GM21447 (cell line): ENCODE results near the gene U2AF1L4.

Source experiments
- ATAC-seq: cut with Tn5 transposase; IDR thresholded peaks from one replicate; pipeline ENCODE4 v1.9.1; 2021; ENCODE audit not compliant: unreplicated experiment

U2AF1L4 gene

DNA sequence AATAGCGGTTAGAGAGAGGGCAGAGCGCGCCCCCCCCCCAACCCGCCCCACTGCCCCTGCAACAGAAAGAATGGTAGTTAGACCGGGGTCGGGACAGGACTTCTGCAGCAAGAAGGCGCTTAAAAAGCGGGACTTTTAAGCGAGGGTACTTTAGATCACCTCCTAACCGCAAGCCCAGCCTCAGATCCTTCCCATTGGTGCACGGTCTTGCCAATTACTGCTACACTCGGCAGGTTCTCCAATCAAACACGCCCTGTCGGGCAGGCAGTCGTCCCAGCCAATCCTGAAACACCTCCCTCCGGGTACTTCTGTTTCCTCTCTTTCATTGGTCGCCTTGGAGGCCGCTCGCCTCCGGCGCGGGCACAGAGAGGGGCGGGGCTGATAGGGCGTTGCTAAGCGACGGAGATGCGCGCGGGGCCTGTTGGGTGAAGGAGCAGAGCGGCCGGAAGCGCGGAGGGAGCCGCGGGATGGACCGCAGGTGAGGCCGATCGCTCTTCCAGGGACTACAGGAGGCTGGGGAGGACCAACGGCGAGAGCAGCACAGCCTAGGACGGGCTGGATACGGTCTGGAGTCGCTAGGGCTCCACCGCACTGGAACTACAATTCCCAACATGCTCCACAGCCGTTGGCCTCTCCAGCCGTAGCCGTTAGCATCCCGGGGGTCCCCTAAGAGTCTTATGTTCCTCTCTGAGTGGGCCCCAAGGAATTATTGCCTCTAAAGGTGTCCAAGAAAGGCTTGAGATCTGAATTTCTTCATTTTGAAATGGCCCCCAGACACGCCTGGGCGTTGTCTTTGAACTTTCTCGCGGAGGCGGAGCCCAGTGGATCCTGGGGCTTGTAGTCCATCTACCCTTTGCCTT is 12.8 kb upstream of the U2AF1L4 start, which contains the start of gene PROSER3:
Gene PROSER3, plus strand, starts transcription at position 428 of the 860 bp plus-strand sequence. Its CDS starts 40 bp downstream, at position 468.
- peak; percentile 97 for ATAC-seq

DNA sequence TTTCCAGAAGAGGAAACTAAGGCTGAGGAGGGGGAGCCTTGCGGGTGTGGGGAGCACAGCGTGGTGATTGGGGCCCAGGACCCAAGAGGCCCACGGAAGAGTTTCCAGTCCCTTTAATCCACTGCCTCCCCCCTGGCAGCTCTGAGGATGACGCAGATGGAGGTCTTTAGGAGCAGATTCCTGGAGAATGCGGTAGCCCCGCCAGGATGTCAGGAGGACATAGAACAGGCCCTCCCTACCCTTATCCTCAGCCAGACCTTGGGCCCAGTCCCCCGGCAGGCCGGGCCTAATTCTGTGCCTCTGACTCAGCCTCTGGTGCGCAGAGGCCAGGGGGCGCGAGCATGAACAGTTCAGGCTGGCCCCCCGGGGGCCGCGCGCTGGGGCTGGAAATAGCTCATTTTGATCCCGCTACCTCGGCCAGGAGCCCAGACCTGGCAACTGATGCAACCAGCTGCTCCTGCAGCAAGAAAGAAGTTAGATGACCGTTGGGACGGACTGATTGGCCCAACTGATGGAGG is 12.1 kb upstream of the U2AF1L4 start:
- no peak for ATAC-seq

DNA sequence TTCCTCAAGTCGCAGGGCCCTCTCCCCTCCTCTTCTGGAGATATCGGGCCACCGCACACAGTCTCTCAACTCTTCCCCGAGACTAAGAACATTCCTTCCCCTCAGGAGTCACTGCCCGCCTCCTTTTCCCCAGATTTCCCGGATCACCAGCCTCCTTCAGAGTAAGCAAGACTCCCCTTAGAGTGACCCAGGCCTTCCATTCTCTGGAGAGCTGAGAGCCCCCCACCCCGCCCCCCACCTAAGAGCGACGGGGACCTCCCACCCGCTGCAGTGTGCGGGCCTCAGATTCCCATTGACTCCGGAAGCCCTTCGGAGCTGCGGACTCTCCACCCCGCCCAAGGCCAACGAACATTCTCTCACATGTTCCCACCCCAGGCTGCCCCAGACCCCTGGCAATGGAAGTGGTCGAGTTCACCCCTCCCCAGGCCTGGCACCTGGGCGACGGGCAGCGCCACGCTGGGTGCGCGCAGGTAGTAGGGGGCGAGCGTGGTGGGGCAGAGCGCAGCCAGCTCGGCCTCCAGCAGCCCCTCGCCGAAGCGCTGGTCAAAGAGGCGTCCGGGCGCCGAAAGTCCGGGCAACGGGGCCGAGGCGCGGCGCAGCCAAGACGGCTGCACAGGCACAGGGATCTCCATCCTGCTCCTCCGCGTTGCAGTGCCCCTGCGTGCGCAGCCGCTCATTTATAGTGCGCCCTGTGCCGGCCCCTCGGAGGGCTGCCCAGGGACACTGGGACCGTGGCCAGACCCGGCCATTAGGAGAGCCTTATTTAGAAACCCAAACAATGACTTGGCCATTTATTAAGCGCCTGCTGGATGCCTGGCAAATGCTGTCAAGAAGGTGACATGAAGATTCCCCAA is 11.4 kb upstream of the U2AF1L4 start, which contains the start of gene HSPB6:
Gene HSPB6, minus strand, starts transcription at position 653 of the 854 bp plus-strand sequence. Its CDS starts 21 bp downstream, at position 632.
- ATAC-seq = no peak

DNA sequence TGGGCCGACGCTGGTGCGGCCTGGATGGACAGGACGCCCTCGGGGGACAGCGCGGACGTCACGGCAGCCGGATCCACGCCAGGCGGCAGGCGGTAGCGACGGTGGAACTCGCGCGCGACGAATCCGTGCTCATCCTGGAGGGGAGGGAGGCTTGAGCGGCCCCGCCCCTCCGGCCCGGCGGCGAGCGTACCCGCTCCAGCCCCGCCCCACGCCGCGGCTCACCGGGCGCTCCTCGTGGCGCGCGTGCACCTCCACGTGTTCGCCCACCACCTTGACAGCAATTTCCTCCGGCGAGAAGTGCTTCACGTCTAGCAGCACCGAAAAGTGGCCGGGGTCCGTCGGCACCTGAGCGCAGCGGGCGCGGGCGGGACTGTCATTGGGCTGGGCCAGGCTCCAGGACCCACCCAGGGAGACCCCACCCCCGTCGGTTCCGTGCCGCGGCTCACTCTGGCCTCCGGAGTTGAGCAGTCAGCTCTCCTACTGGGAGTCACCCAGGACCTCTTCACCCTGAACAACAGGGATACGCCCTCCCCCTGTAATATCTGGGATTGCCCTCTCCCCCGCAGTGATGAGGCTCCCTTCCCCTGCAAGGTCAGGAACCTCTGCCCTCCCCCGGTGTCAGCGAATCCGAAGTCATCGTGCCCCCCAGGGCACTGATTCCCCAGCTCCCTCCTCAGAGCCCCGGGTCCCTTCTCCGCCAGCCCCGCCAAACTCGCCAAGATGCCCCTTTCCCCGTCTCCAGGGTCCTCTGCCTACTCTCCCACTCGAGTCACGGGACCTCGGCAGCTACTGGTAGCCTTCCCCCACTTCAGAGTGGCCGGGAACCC is 10.5 kb upstream of the U2AF1L4 start:
- no peak for ATAC-seq

DNA sequence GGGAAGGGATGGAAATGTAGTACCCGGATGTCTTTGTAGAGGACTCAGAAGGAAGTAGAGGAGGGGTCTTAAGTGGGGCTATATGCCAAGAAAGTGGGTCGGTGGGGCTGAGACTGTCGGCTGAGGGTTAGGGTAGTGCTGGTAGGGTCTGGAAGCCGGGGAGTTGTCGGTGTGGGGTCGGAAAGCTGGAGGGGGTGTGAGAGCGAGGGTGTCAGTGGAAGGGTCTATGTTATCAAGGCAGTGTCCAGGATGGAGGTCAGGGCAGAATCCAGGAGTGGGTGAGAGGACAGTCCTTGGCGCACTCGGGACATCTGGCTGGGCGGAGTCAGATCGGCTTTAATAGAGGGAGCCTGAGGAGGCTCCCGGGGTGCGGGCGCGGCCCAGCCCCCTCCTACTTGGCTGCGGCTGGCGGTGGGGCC is 9.9 kb upstream of the U2AF1L4 start:
- no peak for ATAC-seq

DNA sequence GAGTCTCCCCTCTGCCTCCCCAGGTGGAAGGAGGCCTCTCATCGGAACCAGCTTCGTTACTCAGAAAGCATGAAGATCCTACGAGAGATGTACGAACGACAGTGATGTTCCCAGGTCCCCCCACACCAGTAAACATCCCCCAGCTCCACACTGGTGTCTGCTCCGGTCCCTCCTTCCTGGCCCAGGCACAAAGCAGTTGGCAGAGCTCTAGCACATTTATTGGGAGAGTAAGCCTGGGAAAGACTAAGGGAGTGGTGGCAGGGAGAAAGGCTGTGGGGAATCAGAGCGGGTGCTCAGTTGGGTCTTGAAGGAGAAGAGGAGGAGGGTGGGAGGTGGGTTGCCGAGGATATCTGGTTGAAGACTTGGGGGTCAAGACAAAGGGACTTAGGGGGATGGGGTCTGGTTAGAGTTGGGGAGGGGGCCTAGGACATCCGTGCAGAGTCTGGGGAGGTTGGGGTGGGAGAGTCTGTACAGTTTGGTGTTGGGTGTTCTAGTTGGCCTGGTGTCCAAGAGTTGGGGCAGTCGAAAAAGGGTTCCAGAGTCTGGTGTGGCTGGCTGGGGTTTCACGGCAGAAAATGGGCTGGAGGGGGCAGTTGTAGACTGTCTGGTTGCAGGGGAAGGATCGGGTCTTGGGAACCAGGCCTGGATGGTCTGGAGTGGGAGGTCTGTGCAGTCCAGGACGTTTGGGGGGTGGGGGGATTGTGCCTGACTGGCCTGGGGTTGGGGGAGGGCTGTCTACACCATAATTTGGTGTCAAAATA is 9.3 kb upstream of the U2AF1L4 start:
- ATAC-seq = no peak

DNA sequence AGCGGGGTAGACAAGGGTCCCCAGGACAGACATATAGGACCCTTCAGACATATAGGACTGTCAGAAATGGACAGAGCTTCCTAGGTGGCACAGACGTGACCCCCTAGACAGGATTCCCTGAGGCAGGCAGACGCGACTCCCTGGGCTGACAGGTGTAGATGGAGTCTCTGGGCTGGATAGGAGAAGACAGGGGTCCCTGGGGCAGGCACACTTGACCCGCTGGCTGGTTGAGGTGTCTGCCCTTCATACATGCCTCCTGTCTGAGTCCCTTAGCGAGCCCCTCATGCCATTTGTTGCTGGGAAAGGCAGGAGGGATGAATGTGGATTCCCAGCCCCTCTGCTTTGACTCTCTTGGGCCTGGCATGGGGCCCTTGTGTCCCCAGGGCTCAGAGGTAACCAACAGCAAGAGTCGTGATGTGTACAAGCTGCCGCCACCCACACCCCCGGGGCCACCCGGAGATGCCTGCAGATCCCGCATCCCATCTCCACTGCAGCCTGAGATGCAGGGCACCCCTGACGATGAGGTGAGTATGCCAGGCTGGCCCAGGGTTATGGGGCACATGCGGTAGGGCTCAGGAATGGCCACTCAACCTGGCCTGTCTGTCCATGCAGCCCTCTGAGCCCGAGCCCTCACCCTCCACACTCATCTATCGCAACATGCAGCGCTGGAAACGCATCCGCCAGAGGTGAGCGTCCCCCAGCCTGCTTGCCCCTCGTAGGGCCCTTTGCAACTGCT is 8.6 kb upstream of the U2AF1L4 start:
- no peak for ATAC-seq

DNA sequence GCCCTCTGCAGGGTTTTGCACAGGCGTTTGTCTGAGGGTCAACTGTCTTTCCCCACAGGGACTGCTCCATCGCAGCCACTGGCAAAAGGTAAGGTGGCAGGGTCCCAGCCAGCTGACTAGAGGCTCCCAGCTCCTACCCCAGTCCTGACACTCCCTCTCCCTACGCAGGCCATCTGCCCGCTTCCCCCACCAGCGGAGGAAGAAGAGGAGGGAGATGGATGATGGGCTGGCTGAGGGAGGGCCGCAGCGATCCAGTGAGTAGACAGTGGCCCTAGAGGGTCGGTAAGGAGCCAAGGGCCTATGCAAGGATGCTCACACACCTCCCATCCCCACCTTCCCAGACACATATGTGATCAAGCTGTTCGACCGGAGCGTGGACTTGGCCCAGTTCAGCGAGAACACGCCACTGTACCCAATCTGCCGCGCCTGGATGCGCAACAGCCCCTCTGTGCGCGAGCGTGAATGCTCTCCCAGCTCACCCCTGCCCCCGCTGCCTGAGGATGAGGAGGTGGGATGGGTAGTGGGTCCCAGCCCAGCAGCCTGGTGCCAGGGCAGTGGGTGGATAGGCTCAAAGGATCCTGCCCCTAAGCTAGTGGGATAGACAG is 7.6 kb upstream of the U2AF1L4 start:
- no peak for ATAC-seq

DNA sequence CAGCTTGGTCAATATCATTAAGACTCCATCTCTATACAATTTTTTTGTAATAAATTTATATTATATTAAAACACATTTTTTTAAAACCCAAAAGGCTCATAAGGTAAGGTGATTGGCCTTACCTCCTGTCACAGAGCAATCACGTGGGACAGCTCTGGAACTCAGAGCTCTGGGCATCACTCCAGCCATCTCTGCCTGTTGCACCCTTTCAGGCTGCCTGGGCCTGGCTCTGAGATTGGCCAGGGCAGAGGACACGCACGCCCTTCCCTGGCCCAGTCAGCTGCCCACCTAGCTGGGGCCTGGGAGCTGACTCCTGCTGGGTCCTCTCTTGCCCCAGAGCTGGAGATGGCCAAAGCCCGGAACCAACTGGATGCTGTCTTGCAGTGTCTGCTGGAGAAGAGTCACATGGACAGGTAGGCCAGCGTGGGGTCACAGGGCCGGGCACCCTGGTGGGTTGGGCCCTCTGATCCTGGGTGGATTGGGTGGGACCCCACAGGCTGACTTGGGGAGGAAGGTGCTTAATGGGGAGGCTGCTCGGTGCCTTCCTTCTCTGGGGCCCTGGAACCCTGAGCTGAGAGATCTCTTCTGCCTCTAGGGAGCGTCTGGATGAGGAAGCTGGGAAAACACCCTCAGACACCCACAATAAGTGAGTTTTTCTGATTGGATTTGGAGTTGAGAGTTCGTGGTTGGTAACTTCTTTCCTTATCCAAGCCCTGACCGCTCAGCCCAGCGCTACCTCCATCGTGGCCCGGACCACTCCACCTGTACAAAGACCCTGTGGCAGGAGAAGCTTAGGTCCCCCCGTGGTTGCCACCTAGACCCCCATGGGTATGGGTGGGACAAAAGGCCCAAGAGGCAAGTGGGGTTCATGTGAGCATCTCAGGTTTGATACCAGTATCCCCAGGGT is 6.9 kb upstream of the U2AF1L4 start:
- no peak for ATAC-seq

DNA sequence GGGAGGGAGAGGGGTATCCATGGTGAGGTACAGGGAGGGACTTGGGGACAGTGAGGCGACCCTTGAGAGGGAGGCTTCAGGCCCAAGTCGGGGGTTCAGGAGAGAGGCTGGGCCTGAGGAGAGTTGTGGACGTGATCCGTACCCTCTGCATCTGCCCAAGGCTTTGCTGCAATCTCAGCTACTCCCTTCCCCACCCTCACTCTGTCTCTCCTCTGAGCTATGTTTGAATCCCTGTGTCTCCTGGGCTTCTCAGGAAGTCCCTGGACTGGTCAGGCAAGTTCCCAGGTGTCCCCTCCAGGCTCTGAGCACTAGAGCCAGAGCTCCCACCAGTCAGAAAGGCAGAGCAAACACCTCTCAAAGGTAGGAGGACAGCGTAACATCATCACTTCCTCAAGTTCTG is 4.9 kb upstream of the U2AF1L4 start:
- ATAC-seq = no peak

DNA sequence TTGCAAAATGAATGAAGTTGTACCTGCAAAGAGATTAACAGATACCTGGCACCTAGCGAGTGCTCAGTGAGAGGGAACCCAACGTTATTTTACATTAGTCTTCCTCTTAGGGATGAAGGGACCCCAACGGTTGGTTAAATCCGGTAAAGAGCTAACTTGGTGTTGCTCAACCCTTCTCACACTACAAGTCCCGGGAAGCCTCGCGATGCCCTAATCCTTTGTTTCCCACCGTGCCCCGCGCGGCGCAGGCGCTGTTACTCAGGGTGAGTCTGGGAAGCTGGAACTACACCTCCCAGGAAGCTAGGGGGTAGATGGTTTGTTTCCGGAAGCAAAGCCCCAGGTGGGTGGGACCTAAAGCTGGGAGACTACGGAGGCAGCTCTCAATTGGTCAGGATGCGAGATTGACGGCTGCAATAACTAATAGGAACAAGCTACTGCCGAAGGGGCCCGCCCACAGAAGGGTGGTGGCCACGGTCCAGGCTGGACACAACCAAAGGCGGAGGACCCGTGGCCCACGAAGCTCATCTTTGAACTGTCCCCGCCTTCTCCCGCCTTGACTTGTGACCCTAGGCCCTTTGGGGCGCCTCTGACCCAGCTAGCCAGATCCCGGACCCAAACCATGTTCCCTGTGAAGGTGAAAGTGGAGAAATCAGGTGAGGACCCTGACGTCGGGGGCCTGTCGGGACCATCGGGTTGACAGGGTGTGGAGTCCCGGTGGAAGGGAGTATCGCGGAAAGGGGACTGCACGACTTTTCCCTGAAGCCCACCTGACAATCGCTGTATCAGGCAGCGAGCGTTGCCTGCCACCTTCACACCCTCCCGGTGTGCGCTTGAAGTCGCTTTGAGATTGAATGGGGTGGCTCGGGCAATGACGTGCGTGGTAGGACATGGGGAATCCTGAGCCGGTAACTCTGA is 3.1 kb upstream of the U2AF1L4 start, which contains the start of gene LIN37:
Gene LIN37, plus strand, starts transcription at position 471 of the 915 bp plus-strand sequence. Its CDS starts 149 bp downstream, at position 620.
- ATAC-seq = peak; percentile 72

DNA sequence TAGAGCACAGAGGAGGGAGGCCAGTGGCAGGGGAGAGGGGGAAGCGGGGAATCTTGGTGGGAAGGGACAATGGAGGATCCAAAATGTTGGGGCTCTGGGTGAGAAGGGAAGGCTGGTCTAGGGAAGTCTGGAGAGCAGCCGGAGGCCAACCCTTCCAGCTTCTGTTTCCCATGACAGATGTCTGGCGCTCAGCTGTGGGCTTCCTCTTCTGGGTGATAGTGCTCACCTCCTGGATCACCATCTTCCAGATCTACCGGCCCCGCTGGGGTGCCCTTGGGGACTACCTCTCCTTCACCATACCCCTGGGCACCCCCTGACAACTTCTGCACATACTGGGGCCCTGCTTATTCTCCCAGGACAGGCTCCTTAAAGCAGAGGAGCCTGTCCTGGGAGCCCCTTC is 1.3 kb upstream of the U2AF1L4 start:
- no peak for ATAC-seq

DNA sequence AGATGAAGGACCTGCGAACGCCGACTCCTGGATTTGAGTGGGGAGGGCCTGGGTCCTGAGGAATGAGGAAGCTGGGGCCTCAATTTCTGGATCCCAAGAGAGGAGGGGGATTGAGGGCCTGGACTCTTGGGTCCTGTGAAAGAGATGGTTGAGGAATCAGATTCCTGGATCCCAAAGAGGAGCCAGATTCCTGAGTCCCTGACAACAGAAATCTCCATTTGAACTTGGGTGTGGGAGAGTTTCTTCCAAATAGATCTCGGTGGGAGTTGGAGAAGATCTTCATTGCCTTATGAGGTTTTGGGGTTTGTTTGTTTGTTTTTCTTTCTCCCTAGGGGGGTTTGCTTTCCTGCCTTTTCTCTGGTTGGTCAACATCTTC is 857 bp upstream of the U2AF1L4 start:
- ATAC-seq = no peak

DNA sequence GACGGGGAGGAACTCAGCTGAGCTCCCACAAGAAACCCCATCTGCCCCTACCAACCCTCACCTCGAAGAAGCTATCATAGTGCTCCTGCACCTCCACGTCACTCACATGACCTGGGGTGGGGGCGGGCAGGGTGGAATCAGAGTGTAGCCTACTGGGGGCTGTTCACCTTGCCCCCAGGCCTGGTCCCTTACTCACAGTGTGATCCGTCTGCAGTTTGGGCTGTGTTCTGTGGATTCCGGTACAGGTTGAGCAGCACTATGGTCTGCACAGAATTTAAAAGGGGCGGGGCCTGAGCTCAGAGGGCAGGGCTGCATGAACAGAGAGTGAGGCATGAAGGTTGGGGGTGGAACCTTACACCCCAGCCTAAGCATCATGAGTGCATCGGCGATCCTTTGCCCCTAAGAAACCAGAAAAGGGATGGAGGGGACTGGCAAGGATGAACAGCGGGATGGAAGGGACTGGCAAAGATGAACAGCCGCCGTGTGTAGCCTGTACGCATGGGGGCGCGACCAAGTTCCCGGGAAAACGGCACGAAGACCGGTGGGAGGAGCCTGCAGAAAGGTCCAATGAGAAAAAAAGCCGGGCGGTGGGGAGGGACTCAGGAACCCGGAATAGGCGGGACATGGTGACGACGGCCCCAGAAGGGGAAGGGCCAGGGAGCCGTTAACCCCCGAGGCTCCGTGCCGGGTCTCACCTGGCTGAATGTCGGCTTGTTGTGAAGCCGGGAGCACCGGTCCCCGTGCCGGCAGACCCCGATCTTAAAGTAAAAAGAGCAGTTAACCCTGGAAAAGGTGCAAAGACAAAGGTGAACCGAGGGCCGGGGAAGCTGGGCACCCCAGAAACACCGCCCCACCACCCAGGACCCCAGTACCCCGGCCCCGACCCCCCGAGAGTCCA is 539 bp downstream of the U2AF1L4 start:
- peak; percentile 40 for ATAC-seq

DNA sequence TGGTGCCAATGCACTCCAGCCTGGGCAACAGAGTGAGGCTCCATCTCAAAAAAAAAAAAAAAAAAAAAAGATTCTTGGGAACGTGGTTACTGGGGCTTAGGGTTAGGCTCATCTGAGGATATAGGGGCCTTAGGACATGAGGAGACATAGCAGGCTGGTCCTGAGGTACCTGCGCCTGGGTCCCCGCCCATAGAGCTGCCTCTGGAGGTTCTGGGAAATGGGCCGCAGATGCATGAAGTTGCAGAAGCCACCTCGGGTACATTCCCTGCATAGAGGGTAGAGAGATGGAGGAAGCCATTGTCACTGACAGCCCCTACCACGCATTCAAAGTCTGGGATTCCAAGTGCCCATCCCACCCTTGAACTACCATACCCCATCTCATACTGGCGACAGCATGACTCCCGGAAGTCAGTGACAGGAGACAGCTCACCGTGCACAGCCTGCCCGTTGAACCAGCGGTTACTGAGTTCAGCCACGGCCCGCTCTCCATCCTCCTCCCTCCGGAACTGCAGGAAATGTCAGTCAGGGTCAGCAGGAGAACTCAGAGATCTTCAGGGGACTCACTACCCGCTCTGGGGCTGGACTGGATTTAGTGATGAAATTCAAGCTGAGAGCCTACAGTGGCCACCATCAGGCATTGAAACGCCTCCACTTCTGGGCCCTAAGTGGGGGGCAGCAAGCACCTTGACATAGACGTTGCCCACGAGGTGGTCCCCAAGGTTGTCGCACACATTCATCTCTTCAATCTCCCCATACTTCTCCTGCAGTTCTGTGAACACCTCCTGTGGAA is 1.4 kb downstream of the U2AF1L4 start:
- ATAC-seq = no peak
